ENCODE measurements around the gene HSD17B4. TPM values are rescaled to one million over a fixed set of nuclear protein-coding genes. Genes with fewer than 3 reads are reported as not detected.

HSD17B4 gene
- total RNA-seq, 1 donor from 2014 or later: 98.4 TPM

GRCh38 chr5:119551819-119552218 lies 99.5 kb downstream of the HSD17B4 start:
- DNase-seq (ENCODE audit: low spot score): no peak
- peaks cover 9% of the 10 kb centered on the region for H3K9me3 Mint-ChIP-seq (ENCODE audit: low read depth)
- H3K4me1 Mint-ChIP-seq (ENCODE audit: low read depth): no peaks in the 10 kb centered on the region
- no peaks in the 10 kb centered on the region for H3K27me3 Mint-ChIP-seq (ENCODE audit: low read depth)
- H3K36me3 Mint-ChIP-seq (ENCODE audit: low read depth): peaks cover 6% of the 10 kb centered on the region
- H3K27ac Mint-ChIP-seq (ENCODE audit: unreplicated experiment): no peak overlapping the region
- H3K4me3 Mint-ChIP-seq (ENCODE audit: unreplicated experiment): no peak overlapping the region
- no peak for TF ChIP-seq CTCF (IDR thresholded peaks at IDR 0.05)

DNA sequence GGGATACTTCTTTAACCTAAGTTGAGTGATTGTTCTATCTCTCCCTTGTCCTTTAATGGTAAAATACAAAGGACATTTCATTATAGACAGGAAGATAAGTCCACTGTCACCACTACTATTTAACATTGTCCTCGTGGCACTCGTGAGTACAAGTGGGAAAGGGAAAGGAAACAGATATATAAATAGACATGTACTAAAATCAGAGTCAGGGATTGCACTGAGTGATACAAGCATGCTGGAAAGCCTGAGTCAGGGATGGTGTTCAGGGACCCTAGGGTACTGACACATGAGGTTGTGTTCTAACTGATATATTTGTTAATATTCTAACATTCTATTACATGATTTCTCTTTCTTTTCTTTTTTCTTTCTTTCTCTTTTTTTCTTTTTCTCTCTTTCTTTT lies 102.3 kb downstream of the HSD17B4 start:
- Mint-ChIP-seq H3K27ac (ENCODE audit: unreplicated experiment) (no peak overlapping the region), H3K4me3 (ENCODE audit: unreplicated experiment) (no peak overlapping the region)

DNA sequence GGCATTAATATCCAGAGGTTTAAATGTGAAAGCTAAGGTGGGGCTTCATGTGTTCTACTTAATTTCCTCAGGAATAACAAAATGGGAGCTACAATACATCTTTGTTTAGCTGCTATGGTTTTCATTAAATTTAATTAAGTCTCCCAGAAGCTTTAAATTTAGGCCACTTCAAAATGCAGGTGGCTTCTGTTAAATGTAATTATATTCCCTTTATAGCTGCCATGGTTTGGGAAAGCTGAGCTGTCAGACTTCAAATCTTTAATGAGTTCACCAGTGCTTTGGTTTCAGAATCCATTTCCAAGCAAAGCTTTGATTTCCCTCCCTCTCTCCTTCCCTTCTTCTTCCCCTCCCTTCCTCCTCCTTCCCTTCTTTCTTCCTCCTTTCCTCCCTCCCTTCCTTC lies 118.6 kb downstream of the HSD17B4 start:
- Mint-ChIP-seq H3K9me3 (ENCODE audit: low read depth) (no peaks in the 10 kb centered on the region), H3K36me3 (ENCODE audit: low read depth) (no peaks in the 10 kb centered on the region), H3K27ac (ENCODE audit: unreplicated experiment) (no peak overlapping the region), H3K4me1 (ENCODE audit: low read depth) (no peaks in the 10 kb centered on the region), H3K27me3 (ENCODE audit: low read depth) (no peaks in the 10 kb centered on the region), H3K4me3 (ENCODE audit: unreplicated experiment) (no peak overlapping the region)
- no peak for TF ChIP-seq CTCF (IDR thresholded peaks at IDR 0.05)
- DNase-seq (ENCODE audit: low spot score): no peak

More for the DNA sequence above, 102.3 kb downstream of the HSD17B4 start:
- TF ChIP-seq CTCF (IDR thresholded peaks at IDR 0.05): no peak
- peaks cover 15% of the 10 kb centered on the region for H3K36me3 Mint-ChIP-seq (ENCODE audit: low read depth)
- H3K4me1 Mint-ChIP-seq (ENCODE audit: low read depth): no peaks in the 10 kb centered on the region
- no peaks in the 10 kb centered on the region for H3K27me3 Mint-ChIP-seq (ENCODE audit: low read depth)
- H3K9me3 Mint-ChIP-seq (ENCODE audit: low read depth): peaks cover 32% of the 10 kb centered on the region
- DNase-seq (ENCODE audit: low spot score): no peak

GRCh38 chr5:119578937-119579336 lies 126.6 kb downstream of the HSD17B4 start:
- no peak overlapping the region for H3K27ac Mint-ChIP-seq (ENCODE audit: unreplicated experiment)
- peaks cover 3% of the 10 kb centered on the region for H3K27me3 Mint-ChIP-seq (ENCODE audit: low read depth)

GRCh38 chr5:119582987-119583386 lies 130.7 kb downstream of the HSD17B4 start:
- TF ChIP-seq CTCF (IDR thresholded peaks at IDR 0.05): no peak
- Mint-ChIP-seq H3K9me3 (ENCODE audit: low read depth) (no peaks in the 10 kb centered on the region), H3K4me3 (ENCODE audit: unreplicated experiment) (no peak overlapping the region), H3K4me1 (ENCODE audit: low read depth) (no peaks in the 10 kb centered on the region), H3K36me3 (ENCODE audit: low read depth) (no peaks in the 10 kb centered on the region), H3K27me3 (ENCODE audit: low read depth) (peaks cover 2% of the 10 kb centered on the region), H3K27ac (ENCODE audit: unreplicated experiment) (no peak overlapping the region)
- DNase-seq (ENCODE audit: low spot score): no peak

More at GRCh38 chr5:119578937-119579336, 126.6 kb downstream of the HSD17B4 start:
- Mint-ChIP-seq H3K36me3 (ENCODE audit: low read depth) (no peaks in the 10 kb centered on the region), H3K4me1 (ENCODE audit: low read depth) (no peaks in the 10 kb centered on the region), H3K4me3 (ENCODE audit: unreplicated experiment) (no peak overlapping the region), H3K9me3 (ENCODE audit: low read depth) (no peaks in the 10 kb centered on the region)
- TF ChIP-seq CTCF (IDR thresholded peaks at IDR 0.05): peak; percentile 48
- DNase-seq (ENCODE audit: low spot score): no peak

All from chondrocyte (in vitro differentiated cells).